Measurements from ENCODE around the gene DGKQ. TPM values are rescaled to one million over a fixed set of nuclear protein-coding genes. Genes with fewer than 3 reads are reported as not detected.
"Not testable (repeated sequence)": the region's sequence is repeated elsewhere in the genome, so short reads cannot be mapped to it uniquely, and the experiment has no call there.

DGKQ gene
- total RNA-seq, 3 donors from 2014 or later = 11.2 to 21.5 (median 14.8) TPM

DNA sequence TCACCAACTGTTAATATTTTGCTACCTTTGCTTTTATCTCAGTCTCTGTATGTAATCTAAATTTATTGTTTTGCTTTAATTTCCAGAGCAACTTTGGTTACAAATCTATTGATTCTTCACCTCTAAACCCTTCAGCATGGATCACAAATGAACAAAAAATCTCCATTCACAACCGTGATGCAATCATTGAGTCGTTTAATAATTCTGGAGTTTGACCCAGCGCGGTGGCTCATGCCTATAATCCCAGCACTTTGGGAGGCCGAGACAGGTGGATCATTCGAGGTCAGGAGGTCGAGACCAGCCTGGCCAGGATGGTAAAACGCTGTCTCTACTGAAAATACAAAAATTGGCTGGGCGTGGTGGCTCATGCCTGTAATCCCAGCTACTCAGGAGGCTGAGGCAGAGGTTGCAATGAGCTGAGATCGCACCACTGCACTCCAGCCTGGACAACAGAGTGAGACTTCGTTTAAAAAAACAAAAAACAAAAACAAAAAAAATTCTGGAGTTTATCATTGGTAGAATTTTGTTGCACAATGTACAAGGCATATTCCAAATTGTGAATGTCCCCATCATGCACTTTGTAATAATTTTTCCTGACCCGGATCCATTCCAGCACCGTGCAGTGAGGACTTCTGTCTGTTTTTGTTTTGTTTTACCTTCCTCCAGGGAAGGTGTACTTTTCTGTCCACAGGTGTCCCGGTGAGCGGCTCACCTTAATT, 11.1 kb upstream of the DGKQ start:
- no peak for ATAC-seq
- DNase-seq = no peak
- Mint-ChIP-seq H3K36me3 (ENCODE audit: insufficient read depth) (no peaks in the 10 kb centered on the region), H3K9me3 (no peaks in the 10 kb centered on the region), H3K27me3 (ENCODE audit: low read depth) (no peaks in the 10 kb centered on the region), H3K4me3 (peak overlapping the region; percentile 63), H3K4me1 (ENCODE audit: low read depth) (peaks cover 28% of the 10 kb centered on the region)

DNA sequence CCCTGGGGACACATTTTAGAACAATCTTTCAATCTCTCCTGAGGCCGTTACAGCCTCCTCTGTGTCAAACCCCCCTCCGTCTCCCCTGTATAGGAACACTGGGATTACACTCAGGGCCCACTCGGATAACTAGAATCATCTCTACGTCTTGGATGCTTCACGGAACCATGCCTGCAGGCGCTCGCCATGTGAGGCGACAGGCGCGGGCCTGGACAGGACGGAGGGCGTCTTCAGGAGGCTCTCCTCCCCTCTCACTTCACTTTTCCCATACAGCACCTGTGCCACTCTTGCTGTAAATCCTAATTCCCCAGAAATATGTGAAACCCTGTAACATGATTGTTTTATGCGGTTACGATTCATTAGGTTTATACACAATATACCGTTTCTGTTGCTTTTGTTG, 9.4 kb upstream of the DGKQ start:
- Mint-ChIP-seq H3K36me3 (ENCODE audit: insufficient read depth) (no peaks in the 10 kb centered on the region), H3K4me3 (no peak overlapping the region), H3K27me3 (ENCODE audit: low read depth) (no peaks in the 10 kb centered on the region), H3K9me3 (no peaks in the 10 kb centered on the region), H3K4me1 (ENCODE audit: low read depth) (peaks cover 24% of the 10 kb centered on the region)
- ATAC-seq (no peak), DNase-seq (no peak)

DNA sequence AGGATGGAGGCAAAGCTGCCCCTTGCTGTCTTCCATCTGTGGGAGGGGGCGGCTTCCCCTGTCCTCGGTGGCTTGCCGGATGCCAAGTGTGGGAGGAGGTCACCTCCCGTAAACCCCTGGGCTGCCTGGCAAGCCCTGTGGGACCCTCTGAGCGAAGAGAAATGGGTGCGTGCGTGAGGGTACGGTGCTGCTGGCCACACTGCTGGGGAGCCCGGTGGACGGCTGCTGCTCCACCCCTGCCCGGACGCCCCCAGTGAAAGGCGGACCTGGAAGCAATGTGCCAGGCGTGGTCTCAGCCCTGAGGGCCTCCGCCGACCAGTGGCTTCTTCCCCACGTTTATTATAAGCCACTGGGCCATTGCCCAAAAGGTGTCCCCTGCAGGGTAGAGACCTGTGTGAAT, 8.9 kb upstream of the DGKQ start:
- H3K4me1 Mint-ChIP-seq (ENCODE audit: low read depth) = peaks cover 21% of the 10 kb centered on the region
- no peak for DNase-seq
- no peaks in the 10 kb centered on the region for H3K36me3 Mint-ChIP-seq (ENCODE audit: insufficient read depth)
- no peaks in the 10 kb centered on the region for H3K9me3 Mint-ChIP-seq
- ATAC-seq = no peak
- H3K4me3 Mint-ChIP-seq = no peak overlapping the region
- H3K27me3 Mint-ChIP-seq (ENCODE audit: low read depth) = no peaks in the 10 kb centered on the region

DNA sequence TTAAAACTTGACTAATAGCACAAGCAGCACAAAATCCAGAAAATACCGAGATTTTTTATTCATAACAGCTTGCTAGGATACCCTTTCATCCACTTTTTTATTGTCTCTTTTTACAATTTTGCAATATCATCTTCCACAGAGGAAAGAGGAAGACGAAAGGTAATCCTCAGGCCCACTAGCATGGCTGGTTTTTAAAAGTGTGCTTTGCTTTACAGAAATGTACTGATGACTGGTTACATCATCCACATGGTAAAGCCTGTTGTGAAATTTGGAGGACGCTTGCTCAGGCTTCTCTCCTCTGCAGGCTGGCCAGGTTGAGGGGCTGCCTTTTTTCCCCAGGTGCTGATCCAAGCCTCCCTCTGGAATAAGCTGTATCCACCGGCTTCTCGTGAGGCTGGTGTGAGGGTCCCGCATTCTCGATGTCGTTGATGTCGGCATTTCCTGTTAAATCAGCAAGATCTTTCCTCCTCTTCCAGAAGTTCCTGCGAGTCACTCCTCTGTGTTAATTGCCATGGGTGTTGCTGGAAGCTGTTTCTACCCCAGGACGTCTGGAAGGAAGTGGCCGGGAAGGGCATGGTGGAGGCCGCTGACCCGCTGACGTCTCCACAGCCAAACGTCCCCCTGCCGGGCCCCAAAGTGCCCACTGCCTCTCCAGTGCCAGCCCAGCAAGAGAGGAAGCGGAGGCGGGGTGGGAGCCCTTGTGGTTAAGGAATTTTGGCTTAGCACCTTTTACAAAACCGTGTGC, 5.8 kb upstream of the DGKQ start:
- no peak overlapping the region for H3K4me3 Mint-ChIP-seq
- no peak for ATAC-seq
- H3K36me3 Mint-ChIP-seq (ENCODE audit: insufficient read depth) = no peaks in the 10 kb centered on the region
- H3K4me1 Mint-ChIP-seq (ENCODE audit: low read depth) = no peaks in the 10 kb centered on the region
- DNase-seq = no peak
- H3K27me3 Mint-ChIP-seq (ENCODE audit: low read depth) = no peaks in the 10 kb centered on the region
- H3K9me3 Mint-ChIP-seq = no peaks in the 10 kb centered on the region

DNA sequence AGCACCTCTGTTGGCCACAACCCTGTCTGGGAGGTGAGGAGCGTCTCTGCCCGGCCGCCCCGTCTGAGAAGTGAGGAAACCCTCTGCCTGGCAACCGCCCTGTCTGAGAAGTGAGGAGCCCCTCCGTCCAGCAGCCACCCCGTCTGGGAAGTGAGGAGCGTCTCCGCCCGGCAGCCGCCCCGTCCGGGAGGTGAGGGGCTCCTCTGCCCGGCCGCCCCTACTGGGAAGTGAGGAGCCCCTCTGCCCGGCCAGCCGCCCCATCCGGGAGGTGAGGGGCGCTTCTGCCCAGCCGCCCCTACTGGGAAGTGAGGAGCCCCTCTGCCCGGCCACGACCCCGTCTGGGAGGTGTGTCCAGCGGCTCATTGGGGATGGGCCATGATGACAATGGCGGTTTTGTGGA, 2.6 kb upstream of the DGKQ start:
- ATAC-seq; DNase-seq; H3K27me3 Mint-ChIP-seq (ENCODE audit: low read depth); H3K4me3 Mint-ChIP-seq; H3K36me3 Mint-ChIP-seq (ENCODE audit: insufficient read depth); H3K9me3 Mint-ChIP-seq; H3K4me1 Mint-ChIP-seq (ENCODE audit: low read depth): not testable (repeated sequence)

DNA sequence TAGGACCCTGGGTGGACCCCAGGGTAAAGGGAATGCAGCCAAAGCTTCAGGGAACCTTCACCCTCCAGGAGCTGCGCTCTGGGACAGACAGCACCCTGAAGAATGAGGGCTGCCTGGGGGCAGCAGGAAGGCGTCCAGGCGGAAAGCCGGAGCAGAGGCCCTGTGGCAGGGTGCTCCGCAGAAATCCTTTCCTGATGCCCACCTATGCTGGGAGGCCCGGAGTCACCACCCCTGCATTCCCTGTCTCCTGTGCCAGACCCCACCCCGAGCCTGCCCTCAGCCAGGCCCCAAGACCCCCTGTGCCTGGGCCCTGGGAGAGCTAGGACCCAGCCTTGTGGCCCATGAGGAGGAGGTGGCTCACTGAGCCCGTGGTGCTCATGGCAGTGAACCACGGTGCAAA, 1.3 kb upstream of the DGKQ start:
- no peak overlapping the region for H3K4me3 Mint-ChIP-seq

DNA sequence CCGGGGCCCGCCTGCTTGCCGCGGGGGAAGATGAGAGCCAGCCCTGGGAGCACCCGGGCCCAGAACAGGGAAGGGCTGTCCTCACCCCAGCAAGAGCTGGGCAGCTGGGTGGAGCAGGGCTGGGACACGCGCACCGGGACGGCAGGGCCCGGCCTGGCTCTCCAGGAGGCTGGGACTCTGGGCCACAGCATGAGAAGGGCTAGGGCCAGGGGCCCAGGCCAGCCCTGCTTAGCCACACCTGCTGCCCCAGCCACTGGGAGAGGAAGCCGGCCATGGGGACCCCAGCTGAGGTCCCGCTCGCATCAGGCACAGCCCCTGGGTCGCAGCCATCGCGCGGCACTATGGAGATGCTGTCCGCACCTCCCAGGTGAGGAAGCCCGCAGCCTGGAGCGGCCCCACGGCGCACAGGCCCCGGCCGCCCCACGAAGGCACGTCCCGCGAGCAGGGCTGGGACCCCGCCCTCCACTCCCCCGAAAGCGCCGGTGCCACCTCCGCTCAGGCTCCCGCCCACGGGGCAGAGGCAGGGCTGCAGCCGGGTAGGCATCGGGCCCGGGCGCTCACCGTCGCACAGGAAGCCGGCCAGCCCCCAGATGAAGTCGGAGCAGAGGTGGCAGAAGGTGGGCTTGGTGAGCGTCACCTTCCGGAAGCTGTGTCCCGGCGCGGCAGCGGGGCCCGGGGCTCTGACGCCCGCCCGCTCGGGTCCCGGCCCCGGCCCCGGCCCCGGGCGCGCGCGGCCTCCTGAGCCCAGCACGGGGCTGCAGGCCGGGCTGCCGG, 531 bp downstream of the DGKQ start:
- Mint-ChIP-seq H3K4me1 (ENCODE audit: low read depth) (peaks cover 11% of the 10 kb centered on the region), H3K9me3 (no peaks in the 10 kb centered on the region), H3K27me3 (ENCODE audit: low read depth) (no peaks in the 10 kb centered on the region), H3K36me3 (ENCODE audit: insufficient read depth) (no peaks in the 10 kb centered on the region), H3K4me3 (peak overlapping the region; percentile 59)
- ATAC-seq (peak; percentile 55 to 59), DNase-seq (peak; percentile 70)

More for the DNA sequence above, 1.3 kb upstream of the DGKQ start:
- DNase-seq (no peak), ATAC-seq (no peak)
- Mint-ChIP-seq H3K9me3 (no peaks in the 10 kb centered on the region), H3K4me1 (ENCODE audit: low read depth) (peaks cover 11% of the 10 kb centered on the region), H3K36me3 (ENCODE audit: insufficient read depth) (no peaks in the 10 kb centered on the region), H3K27me3 (ENCODE audit: low read depth) (no peaks in the 10 kb centered on the region)

DNA sequence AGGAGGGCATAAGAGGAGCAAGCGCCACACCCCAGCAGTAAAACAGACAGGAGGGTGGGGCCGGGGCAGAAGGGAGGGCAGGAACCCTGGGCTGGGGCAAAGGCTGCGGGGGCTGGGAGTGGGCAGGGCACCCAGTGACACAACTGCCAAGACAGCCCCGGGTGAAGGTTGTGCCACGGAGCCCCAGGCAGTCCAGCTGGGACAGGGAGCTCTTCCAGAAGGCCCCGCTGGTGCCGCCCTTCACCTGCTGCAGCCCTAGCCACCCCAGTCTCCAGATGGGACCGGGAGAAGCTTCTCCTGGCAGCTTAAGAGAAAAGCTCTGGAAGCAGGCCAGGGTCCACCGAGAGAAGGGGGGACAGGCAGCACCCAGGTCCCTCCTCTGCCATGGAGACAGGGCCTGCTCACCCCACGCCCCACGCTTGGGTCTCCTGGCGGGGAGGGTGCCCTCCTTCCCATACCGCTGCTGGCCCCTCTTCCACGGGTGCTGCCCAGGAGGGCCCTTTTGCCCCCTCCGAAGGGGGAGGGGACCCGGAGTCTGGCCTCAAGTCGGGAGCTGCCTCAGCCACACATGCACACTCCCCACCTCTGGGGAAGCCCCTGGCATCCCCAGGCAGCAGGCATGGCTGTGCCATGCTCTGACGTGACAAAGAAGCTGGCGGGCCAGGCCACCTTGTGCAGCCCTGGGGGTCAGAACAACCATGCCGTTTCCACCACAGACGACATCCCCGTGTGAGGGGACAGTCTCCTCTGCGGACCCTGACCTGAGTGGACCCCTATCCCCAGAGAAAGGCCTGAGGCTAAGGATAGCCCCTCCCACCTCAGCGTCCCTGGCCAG, 1.5 kb downstream of the DGKQ start:
- no peaks in the 10 kb centered on the region for H3K36me3 Mint-ChIP-seq (ENCODE audit: insufficient read depth)
- peak overlapping the region; percentile 59 for H3K4me3 Mint-ChIP-seq
- H3K27me3 Mint-ChIP-seq (ENCODE audit: low read depth) = no peaks in the 10 kb centered on the region
- ATAC-seq (no peak), DNase-seq (no peak)
- H3K4me1 Mint-ChIP-seq (ENCODE audit: low read depth) = peaks cover 11% of the 10 kb centered on the region
- no peaks in the 10 kb centered on the region for H3K9me3 Mint-ChIP-seq

DNA sequence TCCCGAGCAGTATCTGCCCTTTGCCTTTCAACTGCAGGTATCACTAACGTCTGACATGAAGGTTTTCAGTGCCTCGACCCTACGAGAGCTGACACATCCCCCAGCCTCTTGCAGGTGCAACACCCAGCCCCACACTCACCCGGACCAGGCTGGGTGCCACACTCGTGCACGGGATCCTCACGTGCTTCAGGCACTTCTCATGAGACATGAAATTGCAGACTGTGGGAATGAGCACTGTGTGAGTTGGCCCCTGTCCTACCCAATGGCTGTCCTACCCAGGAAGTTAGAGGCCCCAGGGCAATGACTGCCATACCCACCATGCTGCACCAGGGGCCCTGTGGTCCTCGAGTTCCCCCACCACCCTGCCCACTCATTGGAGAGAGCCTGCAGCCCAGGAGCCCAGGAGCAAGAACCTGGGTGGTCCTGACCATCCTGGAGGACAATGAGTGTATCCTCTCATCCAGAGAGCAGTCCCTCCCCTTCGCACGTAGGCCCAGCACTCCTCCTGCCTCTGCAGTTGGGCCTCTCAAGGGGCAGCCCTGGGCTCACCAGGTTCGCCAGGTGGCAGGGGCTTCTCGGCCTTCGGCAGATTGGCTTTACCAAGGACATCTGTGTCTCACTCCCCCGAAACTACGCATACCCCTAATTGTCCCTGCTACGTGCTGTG, 2.4 kb downstream of the DGKQ start:
- Mint-ChIP-seq H3K36me3 (ENCODE audit: insufficient read depth) (no peaks in the 10 kb centered on the region), H3K4me1 (ENCODE audit: low read depth) (peaks cover 11% of the 10 kb centered on the region), H3K9me3 (no peaks in the 10 kb centered on the region), H3K27me3 (ENCODE audit: low read depth) (no peaks in the 10 kb centered on the region), H3K4me3 (peak overlapping the region; percentile 53)
- DNase-seq (no peak), ATAC-seq (no peak)

DNA sequence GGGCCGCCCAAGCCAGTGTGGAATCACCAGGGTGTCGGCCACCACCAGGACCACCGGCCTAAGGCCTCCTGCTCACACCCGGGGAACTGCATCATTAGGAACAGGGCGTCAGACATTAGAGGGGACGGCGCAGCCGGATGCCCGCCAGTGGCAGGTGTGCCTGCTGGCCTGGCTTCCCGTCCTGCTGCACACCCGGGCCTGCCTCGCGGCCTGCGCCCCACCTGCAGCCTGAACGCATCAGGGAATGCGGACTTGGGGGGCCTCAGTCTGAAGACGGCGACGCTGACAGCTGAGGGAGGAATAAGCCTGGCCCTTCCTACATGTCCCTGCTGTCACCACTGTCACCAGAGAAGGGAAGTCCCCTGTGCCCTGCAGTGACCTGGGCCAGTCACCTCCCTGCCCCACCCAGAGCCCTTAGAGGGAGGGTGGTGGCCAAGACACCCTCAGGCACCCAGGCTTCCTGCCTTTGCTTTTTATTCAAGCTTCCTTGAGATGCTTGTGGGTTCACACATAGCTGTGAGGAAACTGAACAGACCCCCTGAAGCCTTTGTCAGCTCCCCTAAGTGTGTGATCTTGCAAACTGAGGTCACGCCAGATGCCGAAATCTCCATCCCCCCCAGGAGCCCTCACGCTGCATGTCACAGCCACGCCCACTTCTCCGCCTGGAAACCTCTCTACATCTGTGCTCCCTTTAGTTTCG, 3.2 kb downstream of the DGKQ start:
- Mint-ChIP-seq H3K4me1 (ENCODE audit: low read depth) (peaks cover 11% of the 10 kb centered on the region), H3K36me3 (ENCODE audit: insufficient read depth) (no peaks in the 10 kb centered on the region), H3K4me3 (peak overlapping the region; percentile 37), H3K9me3 (no peaks in the 10 kb centered on the region), H3K27me3 (ENCODE audit: low read depth) (no peaks in the 10 kb centered on the region)
- ATAC-seq (no peak), DNase-seq (no peak)

DNA sequence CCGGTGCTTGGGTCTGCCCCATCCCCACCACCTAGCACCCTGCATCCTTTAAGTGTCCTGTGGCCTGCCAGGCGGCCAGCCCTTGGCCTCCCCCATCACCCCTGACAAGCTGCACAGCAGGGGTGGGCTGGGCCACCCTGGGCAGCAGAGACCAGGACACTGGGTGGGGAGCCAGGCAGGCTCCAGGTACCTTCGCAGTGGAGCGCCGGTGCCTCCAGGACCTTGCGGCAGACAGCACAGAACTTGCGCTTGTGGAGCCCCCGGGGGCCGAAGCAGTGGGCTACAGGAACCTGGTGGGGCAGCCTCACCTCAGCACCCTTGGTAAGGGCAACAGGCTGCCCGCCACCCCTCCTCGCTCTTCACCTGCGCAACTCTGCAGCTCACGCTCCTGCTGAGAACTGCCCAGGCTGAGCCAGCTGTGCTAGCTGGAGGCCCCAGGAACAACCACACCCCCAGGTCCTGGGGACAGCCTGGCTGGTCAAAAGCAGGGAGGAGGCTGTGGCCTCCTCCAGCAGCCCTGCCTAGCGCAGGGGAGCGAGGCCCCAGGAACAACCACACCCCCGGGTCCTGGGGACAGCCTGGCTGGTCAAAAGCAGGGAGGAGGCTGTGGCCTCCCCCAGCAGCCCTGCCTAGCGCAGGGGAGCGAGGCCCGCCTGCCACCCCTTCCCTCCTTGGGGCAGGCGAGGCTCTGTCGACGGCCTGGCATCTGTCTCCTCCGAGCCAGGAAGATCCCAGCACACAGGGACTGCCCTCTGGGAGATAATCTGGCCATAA, 4.6 kb downstream of the DGKQ start:
- DNase-seq (no peak), ATAC-seq (no peak)
- Mint-ChIP-seq H3K4me1 (ENCODE audit: low read depth) (peaks cover 11% of the 10 kb centered on the region), H3K36me3 (ENCODE audit: insufficient read depth) (no peaks in the 10 kb centered on the region), H3K27me3 (ENCODE audit: low read depth) (no peaks in the 10 kb centered on the region), H3K9me3 (no peaks in the 10 kb centered on the region), H3K4me3 (no peak overlapping the region)

DNA sequence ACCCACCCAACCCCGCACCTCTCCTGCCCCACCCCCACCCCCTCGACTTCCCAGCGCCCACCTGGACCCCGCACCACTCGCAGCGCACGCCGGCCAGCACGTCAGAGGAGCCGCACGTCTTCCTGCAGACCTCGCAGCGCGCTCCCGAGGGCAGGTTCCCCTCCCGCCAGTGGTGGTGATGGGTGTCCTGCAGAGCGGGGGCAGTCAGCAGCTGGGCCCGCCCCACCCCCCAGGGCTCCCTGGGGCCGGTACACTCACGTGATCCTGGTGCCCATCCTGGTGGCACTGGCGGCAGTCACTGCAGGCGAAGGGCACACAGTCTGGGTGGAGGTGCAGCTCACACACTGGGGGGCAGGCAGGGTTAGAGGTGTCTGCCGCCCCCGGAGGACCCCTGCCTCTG, 5.1 kb downstream of the DGKQ start:
- peaks cover 11% of the 10 kb centered on the region for H3K4me1 Mint-ChIP-seq (ENCODE audit: low read depth)

More for the DNA sequence above, 5.1 kb downstream of the DGKQ start:
- Mint-ChIP-seq H3K9me3 (no peaks in the 10 kb centered on the region), H3K27me3 (ENCODE audit: low read depth) (no peaks in the 10 kb centered on the region), H3K36me3 (ENCODE audit: insufficient read depth) (no peaks in the 10 kb centered on the region), H3K4me3 (no peak overlapping the region)
- DNase-seq (no peak), ATAC-seq (no peak)
